ENCODE data around the gene CHST15. TPM values are rescaled to one million over a fixed set of nuclear protein-coding genes. Genes with fewer than 3 reads are reported as not detected.

The CHST15 gene
- total and polyA plus RNA-seq, 8 donors: 13.7 to 53.3 (median 17.1) TPM

DNA sequence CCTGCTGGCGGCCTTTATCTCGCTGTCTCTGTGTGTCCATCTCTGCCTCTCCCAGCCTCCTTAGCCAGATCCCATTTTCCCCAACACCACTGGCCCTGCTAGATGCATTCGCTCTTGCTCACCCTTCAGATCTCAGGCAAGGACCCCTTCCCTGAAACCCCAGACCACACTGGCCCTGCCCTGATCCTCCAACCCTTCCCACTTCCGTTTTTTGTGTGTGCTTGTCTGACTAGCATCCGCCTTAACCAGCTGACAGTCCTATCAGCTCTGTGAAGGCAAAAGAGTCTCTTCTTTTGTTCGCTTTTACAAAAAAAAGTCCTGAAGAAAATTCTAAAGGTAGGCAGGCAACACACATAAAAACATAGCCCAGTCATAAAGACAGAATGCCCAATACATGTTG lies 28.7 kb downstream of the CHST15 start:
- no peaks in the 10 kb centered on the region for H3K36me3 ChIP-seq
- ATAC-seq: peak; percentile 6
- TF ChIP-seq, protein P1, sequence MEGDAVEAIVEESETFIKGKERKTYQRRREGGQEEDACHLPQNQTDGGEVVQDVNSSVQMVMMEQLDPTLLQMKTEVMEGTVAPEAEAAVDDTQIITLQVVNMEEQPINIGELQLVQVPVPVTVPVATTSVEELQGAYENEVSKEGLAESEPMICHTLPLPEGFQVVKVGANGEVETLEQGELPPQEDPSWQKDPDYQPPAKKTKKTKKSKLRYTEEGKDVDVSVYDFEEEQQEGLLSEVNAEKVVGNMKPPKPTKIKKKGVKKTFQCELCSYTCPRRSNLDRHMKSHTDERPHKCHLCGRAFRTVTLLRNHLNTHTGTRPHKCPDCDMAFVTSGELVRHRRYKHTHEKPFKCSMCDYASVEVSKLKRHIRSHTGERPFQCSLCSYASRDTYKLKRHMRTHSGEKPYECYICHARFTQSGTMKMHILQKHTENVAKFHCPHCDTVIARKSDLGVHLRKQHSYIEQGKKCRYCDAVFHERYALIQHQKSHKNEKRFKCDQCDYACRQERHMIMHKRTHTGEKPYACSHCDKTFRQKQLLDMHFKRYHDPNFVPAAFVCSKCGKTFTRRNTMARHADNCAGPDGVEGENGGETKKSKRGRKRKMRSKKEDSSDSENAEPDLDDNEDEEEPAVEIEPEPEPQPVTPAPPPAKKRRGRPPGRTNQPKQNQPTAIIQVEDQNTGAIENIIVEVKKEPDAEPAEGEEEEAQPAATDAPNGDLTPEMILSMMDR (IDR thresholded peaks at IDR 0.05): no peak
- H3K9me3 ChIP-seq: no peaks in the 10 kb centered on the region
- intact Hi-C loops (cut with DNase I): no loop called here
- H3K27ac ChIP-seq: peak overlapping the region; percentile 70 to 71
- H3K27me3 ChIP-seq: no peaks in the 10 kb centered on the region
- H3K4me1 ChIP-seq: peaks cover 19 to 70% of the 10 kb centered on the region in 2 donors
- no peak for DNase-seq
- H3K4me3 ChIP-seq: no peak overlapping the region

DNA sequence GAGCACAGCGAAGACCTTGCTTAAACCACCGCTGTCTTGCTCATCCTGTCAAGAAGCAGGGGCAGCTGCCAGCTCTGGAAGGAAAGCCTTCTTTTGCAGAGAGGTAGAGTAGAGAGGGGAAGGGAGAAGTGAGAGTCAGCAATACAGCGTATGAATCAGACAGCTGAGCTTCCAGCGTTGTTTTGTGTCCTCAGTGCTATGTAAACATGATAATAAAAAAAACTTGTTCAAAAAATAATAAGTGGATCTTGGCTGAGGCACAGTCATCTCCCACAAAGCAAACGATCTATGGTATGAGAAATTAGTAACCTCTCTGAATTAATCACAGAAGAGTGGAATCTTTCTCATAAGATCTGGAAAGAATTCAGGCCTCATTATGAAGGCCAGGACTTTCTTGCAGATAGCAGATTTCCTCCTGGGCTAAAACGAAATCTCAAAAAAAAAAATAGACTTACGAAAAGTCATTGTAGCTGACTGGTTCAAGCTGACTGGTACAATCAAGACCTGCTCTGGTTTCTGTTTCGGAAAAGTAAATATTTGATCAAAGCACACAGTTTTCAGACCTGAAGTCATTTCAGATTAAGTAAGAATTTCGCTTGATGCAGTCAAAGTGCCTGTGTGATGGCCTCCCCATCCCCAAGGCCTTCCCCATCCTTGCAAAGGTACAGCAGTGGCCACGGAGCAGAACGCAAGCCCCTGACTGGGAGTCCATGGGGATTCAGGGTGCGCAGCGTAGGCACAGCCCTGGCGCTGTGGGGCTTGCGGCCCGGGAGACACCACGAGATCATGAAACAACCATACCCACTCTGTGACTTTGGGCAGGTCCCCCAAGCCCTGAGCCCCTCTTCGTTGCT lies 29.4 kb downstream of the CHST15 start:
- TF ChIP-seq, protein P1 (IDR thresholded peaks at IDR 0.05): no peak
- peak in 2 of 4 donors; percentile 36 to 65 for DNase-seq
- no peak overlapping the region for H3K4me3 ChIP-seq

DNA sequence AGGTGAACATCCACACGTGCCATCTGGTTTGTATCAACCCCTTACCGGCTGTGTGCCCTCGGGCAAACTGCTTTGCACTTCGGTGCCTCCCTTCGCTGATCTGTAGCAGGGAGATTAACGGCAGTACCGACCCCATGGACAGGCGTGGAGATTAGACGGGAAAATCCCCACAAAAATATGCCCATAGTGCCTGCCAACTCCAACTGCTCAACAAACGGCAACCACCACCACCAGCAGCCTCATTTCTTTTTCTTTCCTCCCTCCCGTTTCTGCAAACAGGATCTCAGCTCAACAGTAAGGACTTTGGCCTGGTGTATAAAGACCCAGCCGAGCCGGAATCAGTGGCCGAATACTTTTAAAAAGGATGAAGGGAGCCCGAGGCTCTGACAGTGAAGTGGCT lies 31.0 kb downstream of the CHST15 start:
- ATAC-seq (no peak), DNase-seq (no peak)
- H3K9me3 ChIP-seq: no peaks in the 10 kb centered on the region
- H3K36me3 ChIP-seq: no peaks in the 10 kb centered on the region
- TF ChIP-seq, protein P1 (IDR thresholded peaks at IDR 0.05): no peak
- H3K4me3 ChIP-seq: no peak overlapping the region
- no peaks in the 10 kb centered on the region for H3K27me3 ChIP-seq
- H3K4me1 ChIP-seq: peaks cover 19 to 60% of the 10 kb centered on the region in 2 donors
- no peak overlapping the region for H3K27ac ChIP-seq
- intact Hi-C loops (cut with DNase I): no loop called here

More for the DNA sequence above, 29.4 kb downstream of the CHST15 start:
- Histone ChIP-seq H3K27ac (peak overlapping the region; percentile 70 to 71), H3K9me3 (no peaks in the 10 kb centered on the region), H3K4me1 (peaks cover 19 to 65% of the 10 kb centered on the region in 2 donors), H3K36me3 (no peaks in the 10 kb centered on the region), H3K27me3 (no peaks in the 10 kb centered on the region)
- intact Hi-C loops (cut with DNase I): no loop called here
- ATAC-seq: peak; percentile 88

DNA sequence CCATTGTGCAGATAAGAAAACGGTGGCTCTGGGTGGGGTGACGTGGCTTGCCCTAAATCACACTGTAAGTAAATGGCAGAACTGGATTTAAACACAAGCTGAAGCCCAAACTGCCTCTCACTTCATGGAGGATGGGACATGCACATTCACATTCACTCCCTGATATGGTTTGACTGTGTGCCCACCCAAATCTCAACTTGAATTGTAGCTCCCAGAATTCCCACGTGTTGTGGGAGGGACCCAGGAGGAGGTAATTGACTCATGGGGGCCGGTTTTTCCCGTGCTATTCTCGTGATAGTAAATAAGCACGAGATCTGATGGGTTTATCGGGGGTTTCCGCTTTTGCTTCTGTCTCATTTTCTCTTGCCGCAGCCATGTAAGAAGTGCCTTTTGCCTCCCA lies 32.4 kb downstream of the CHST15 start:
- ATAC-seq (no peak), DNase-seq (no peak)
- H3K4me1 ChIP-seq: peaks cover 19 to 46% of the 10 kb centered on the region in 2 donors
- no peak overlapping the region for H3K4me3 ChIP-seq
- intact Hi-C loops (cut with DNase I): no loop called here
- no peaks in the 10 kb centered on the region for H3K27me3 ChIP-seq
- H3K36me3 ChIP-seq: no peaks in the 10 kb centered on the region
- H3K27ac ChIP-seq: no peak overlapping the region
- H3K9me3 ChIP-seq: no peaks in the 10 kb centered on the region
- TF ChIP-seq, protein P1 (IDR thresholded peaks at IDR 0.05): no peak

DNA sequence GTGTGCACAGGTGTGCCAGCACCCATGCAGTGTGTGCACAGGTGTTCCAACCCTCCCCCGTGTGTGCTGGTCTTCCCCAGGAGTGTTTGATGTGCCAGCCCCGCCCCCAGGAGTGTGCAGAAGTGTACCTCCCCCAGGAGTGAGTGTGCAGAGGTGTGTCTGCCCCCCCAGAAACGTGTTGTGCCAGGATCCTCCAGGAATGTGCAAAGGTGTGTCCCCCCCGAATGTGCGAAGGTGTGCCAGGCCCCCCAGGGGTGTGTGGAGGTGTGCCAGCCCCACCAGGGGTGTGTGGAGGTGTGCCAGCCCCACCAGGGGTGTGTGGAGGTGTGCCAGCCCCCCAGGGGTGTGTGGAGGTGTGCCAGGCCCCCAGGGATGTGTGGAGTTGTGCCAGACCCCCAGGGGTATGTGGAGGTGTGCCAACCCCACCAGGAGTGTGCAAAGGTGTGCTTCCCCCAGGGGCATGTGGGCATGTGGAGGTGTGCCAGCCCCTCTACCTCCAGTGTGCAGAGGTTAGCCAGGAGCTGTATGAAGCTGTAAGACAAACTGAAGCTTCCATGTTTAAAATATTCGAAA lies 33.2 kb downstream of the CHST15 start:
- no peaks in the 10 kb centered on the region for H3K9me3 ChIP-seq
- H3K4me3 ChIP-seq: no peak overlapping the region
- intact Hi-C loops (cut with DNase I): no loop called here
- no peaks in the 10 kb centered on the region for H3K36me3 ChIP-seq
- DNase-seq (no peak), ATAC-seq (no peak)
- H3K27ac ChIP-seq: no peak overlapping the region
- no peaks in the 10 kb centered on the region for H3K27me3 ChIP-seq
- peaks cover 19 to 38% of the 10 kb centered on the region in 2 donors for H3K4me1 ChIP-seq
- TF ChIP-seq, protein P1 (IDR thresholded peaks at IDR 0.05): no peak
